ENCODE measurements around the gene SLC37A4.

SLC37A4 gene

GRCh38 chr11:119029069-119029339 lies 1.7 kb downstream of the SLC37A4 start:
- no peak for DNase-seq (ENCODE audit: low read depth)
- H3K4me3 ChIP-seq (ENCODE audit: low read depth, low read length) = no peak overlapping the region
- no peak for TF ChIP-seq CTCF (conservative IDR thresholded peaks at IDR 0.05; ENCODE audit: low read depth, low read length)

- no peak for TF ChIP-seq CTCF (conservative IDR thresholded peaks at IDR 0.05; ENCODE audit: low read depth, low read length)
- DNase-seq (ENCODE audit: low read depth) = no peak
- H3K4me3 ChIP-seq (ENCODE audit: low read depth, low read length) = no peak overlapping the region
Measured at GRCh38 chr11:119028346-119029068, 2.2 kb downstream of the SLC37A4 start.

- H3K4me3 ChIP-seq (ENCODE audit: low read depth, low read length) = no peak overlapping the region
- no peak for TF ChIP-seq CTCF (conservative IDR thresholded peaks at IDR 0.05; ENCODE audit: low read depth, low read length)
- DNase-seq (ENCODE audit: low read depth) = no peak
Measured at GRCh38 chr11:119027561-119028345, 2.9 kb downstream of the SLC37A4 start.

GRCh38 chr11:119026970-119027369 lies 3.7 kb downstream of the SLC37A4 start:
- H3K4me3 ChIP-seq (ENCODE audit: low read depth, low read length) = no peak overlapping the region
- no peak for DNase-seq (ENCODE audit: low read depth)
- TF ChIP-seq CTCF (conservative IDR thresholded peaks at IDR 0.05; ENCODE audit: low read depth, low read length) = no peak

GRCh38 chr11:119025978-119026766 lies 4.5 kb downstream of the SLC37A4 start:
- no peak for TF ChIP-seq CTCF (conservative IDR thresholded peaks at IDR 0.05; ENCODE audit: low read depth, low read length)
- DNase-seq (ENCODE audit: low read depth) = no peak
- no peak overlapping the region for H3K4me3 ChIP-seq (ENCODE audit: low read depth, low read length)

GRCh38 chr11:119025541-119025940 lies 5.1 kb downstream of the SLC37A4 start:
- DNase-seq (ENCODE audit: low read depth) = no peak
- H3K4me3 ChIP-seq (ENCODE audit: low read depth, low read length) = no peak overlapping the region
- TF ChIP-seq CTCF (conservative IDR thresholded peaks at IDR 0.05; ENCODE audit: low read depth, low read length) = no peak
